WTC11 (cell line): Measurements from ENCODE around the gene MAGI2. TPM values are rescaled to one million over a fixed set of nuclear protein-coding genes. Genes with fewer than 3 reads are reported as not detected.

Experiments
- ATAC-seq: fragments of 200-7000 bp; cut with Tn5 transposase; 2 replicates; pipeline ENCODE4 v1.10.0; 2021; ENCODE audit warnings: mild to moderate bottlenecking, moderate library complexity
- CTCF ChIA-PET: fragments of 300-600 bp; sonication (Branson Sonifier 250); formaldehyde crosslinking; loops from one replicate; lab custom pipeline; 2021; ENCODE audit warnings: antibody characterized with exemption; lab: Charles Lee
- POLR2A ChIA-PET: fragments of 350-600 bp; sonication (Branson Sonifier 250); formaldehyde crosslinking; loops from one replicate; lab custom pipeline; 2021; ENCODE audit warnings: antibody characterized with exemption; lab: Charles Lee
- DNase-seq: peaks from one replicate; pipeline ENCODE4 v3.0.0; 2021; ENCODE audit warnings: low spot score
- H3K27ac Mint-ChIP-seq: 2 replicates; pipeline ENCODE4 v1.8.0; 2021; ENCODE audit warnings: mixed read lengths
- H3K27me3 Mint-ChIP-seq: 2 replicates; pipeline ENCODE4 v1.8.0; 2021; ENCODE audit warnings: low read depth, mild to moderate bottlenecking, moderate library complexity, mixed read lengths
- H3K36me3 Mint-ChIP-seq: 2 replicates; pipeline ENCODE4 v1.8.0; 2021; ENCODE audit warnings: mixed read lengths
- H3K4me1 Mint-ChIP-seq: 2 replicates; pipeline ENCODE4 v1.8.0; 2022; ENCODE audit warnings: mixed read lengths
- H3K4me3 Mint-ChIP-seq: 2 replicates; pipeline ENCODE4 v1.8.0; 2021; ENCODE audit warnings: mild to moderate bottlenecking, moderate library complexity, mixed read lengths
- H3K9me3 Mint-ChIP-seq: 2 replicates; pipeline ENCODE4 v1.8.0; 2021; ENCODE audit warnings: mixed read lengths
- AR ChIP-seq: fragments of 250-450 bp; sonication (Bioruptor Pico); IDR thresholded peaks from 2 replicates; pipeline ENCODE4 v1.9.0; 2021; ENCODE audit warnings: mild to moderate bottlenecking
- ATF3 ChIP-seq: sonication (generic); formaldehyde crosslinking; conservative IDR thresholded peaks from 2 replicates; pipeline ENCODE4 v1.8.1; 2022; ENCODE audit warnings: mild to moderate bottlenecking, missing genetic modification reagents
- ATF6 ChIP-seq: sonication (generic); formaldehyde crosslinking; IDR thresholded peaks from 2 replicates; pipeline ENCODE4 v1.8.1; 2023; ENCODE audit warnings: mild to moderate bottlenecking, missing genetic modification reagents
- CTCF ChIP-seq: fragments of 200-600 bp; IDR thresholded peaks from 2 replicates; pipeline ENCODE4 v1.8.0; 2022; ENCODE audit warnings: antibody characterized with exemption
- E2F1 ChIP-seq: sonication (generic); formaldehyde crosslinking; IDR thresholded peaks from 2 replicates; pipeline ENCODE4 v1.8.0; 2022; ENCODE audit warnings: mild to moderate bottlenecking, missing genetic modification reagents
- E2F4 ChIP-seq: sonication (generic); formaldehyde crosslinking; IDR thresholded peaks from 2 replicates; pipeline ENCODE4 v1.8.1; 2022; ENCODE audit warnings: low read depth, mild to moderate bottlenecking, moderate library complexity, missing genetic modification reagents, borderline replicate concordance
- FOXJ3 ChIP-seq: sonication (generic); formaldehyde crosslinking; IDR thresholded peaks from 2 replicates; pipeline ENCODE4 v1.9.0; 2021; ENCODE audit warnings: missing genetic modification reagents, mild to moderate bottlenecking, borderline replicate concordance
- GABPB1 ChIP-seq: sonication (generic); formaldehyde crosslinking; IDR thresholded peaks from 2 replicates; pipeline ENCODE4 v1.8.1; 2023; ENCODE audit warnings: mild to moderate bottlenecking, missing genetic modification reagents
- GRHL2 ChIP-seq: fragments of 250-450 bp; sonication (Bioruptor Pico); IDR thresholded peaks from 2 replicates; pipeline ENCODE4 v1.8.0; 2022; ENCODE audit warnings: mild to moderate bottlenecking, moderate library complexity; ENCODE audit not compliant: insufficient replicate concordance, severe bottlenecking
- HMGA2 ChIP-seq: fragments of 250-450 bp; sonication (Bioruptor Pico); IDR thresholded peaks from 2 replicates; pipeline ENCODE4 v1.4.0; 2021; ENCODE audit warnings: mild to moderate bottlenecking, moderate library complexity
- KAT7 ChIP-seq: sonication (generic); formaldehyde crosslinking; IDR thresholded peaks from 2 replicates; pipeline ENCODE4 v1.8.1; 2023; ENCODE audit warnings: missing genetic modification reagents, mild to moderate bottlenecking, borderline replicate concordance
- RORB ChIP-seq: fragments of 250-450 bp; sonication (Bioruptor Pico); IDR thresholded peaks from 2 replicates; pipeline ENCODE4 v1.9.0; 2021; ENCODE audit warnings: mild to moderate bottlenecking
- TEAD1 ChIP-seq: sonication (generic); formaldehyde crosslinking; IDR thresholded peaks from 2 replicates; pipeline ENCODE4 v1.8.0; 2022; ENCODE audit warnings: mild to moderate bottlenecking, missing genetic modification reagents
- USF1 ChIP-seq: sonication (generic); formaldehyde crosslinking; IDR thresholded peaks from 2 replicates; pipeline ENCODE4 v1.8.0; 2022; ENCODE audit warnings: mild to moderate bottlenecking, missing genetic modification reagents
- ZNF423 ChIP-seq: fragments of 250-450 bp; sonication (Bioruptor Pico); IDR thresholded peaks from 2 replicates; pipeline ENCODE4 v2.1.2; 2022; ENCODE audit warnings: mild to moderate bottlenecking, moderate library complexity
- ZNF425 ChIP-seq: fragments of 250-450 bp; sonication (Bioruptor Pico); conservative IDR thresholded peaks from 2 replicates; pipeline ENCODE4 v1.9.0; 2021; ENCODE audit warnings: mild to moderate bottlenecking
- ZNF512 ChIP-seq: sonication (generic); formaldehyde crosslinking; IDR thresholded peaks from 2 replicates; pipeline ENCODE4 v1.8.1; 2022; ENCODE audit warnings: missing genetic modification reagents, borderline replicate concordance
- total RNA-seq: library from RNA; stranded (reverse); gene quantifications from 3 replicates; pipeline ENCODE4 v1.2.3, GENCODE V29; 2021

MAGI2 gene
- total RNA-seq, 1 experiment from 2014 or later = 26.6 TPM

GRCh38 chr7:78234634-78235033 is 1218.8 kb downstream of the MAGI2 start (continued):
- TF ChIP-seq KAT7 (CRISPR knock-in tag) = no peak
- no peak for TF ChIP-seq CTCF
- no peak for TF ChIP-seq ZNF512 (CRISPR knock-in tag)
- no peak for TF ChIP-seq E2F1 (CRISPR knock-in tag)
- TF ChIP-seq USF1 (CRISPR knock-in tag) = no peak

- peaks cover 21% of the 10 kb centered on the region for H3K9me3 Mint-ChIP-seq
- H3K4me3 Mint-ChIP-seq = no peak overlapping the region
- peaks cover 15% of the 10 kb centered on the region for H3K4me1 Mint-ChIP-seq
- POLR2A ChIA-PET = no interaction called here
- no peak for DNase-seq
- no peak for ATAC-seq
- CTCF ChIA-PET = no interaction called here
- H3K27me3 Mint-ChIP-seq = no peaks in the 10 kb centered on the region
- peaks cover 16% of the 10 kb centered on the region for H3K36me3 Mint-ChIP-seq
- H3K27ac Mint-ChIP-seq = 0 out of 2 replicates have a peak overlapping the region, but pooled peaks have one; percentile 1
- TF ChIP-seq E2F4 (no peak), TEAD1 (CRISPR knock-in tag) (no peak), RORB (no peak), HMGA2 (no peak), ZNF425 (no peak), AR (CRISPR knock-in tag) (no peak), GABPB1 (CRISPR knock-in tag) (no peak), GRHL2 (CRISPR knock-in tag) (no peak), ZNF423 (CRISPR knock-in tag) (no peak), E2F1 (CRISPR knock-in tag) (no peak), FOXJ3 (CRISPR knock-in tag) (no peak), ATF6 (CRISPR knock-in tag) (no peak), CTCF (no peak), ATF3 (CRISPR knock-in tag) (no peak)
Observed at GRCh38 chr7:78232806-78233205, 1220.7 kb downstream of the MAGI2 start.
